ENCODE measurements around the gene MUC15.
"Not testable (repeated sequence)": the region's sequence is repeated elsewhere in the genome, so short reads cannot be mapped to it uniquely, and the experiment has no call there.

MUC15 gene

DNA sequence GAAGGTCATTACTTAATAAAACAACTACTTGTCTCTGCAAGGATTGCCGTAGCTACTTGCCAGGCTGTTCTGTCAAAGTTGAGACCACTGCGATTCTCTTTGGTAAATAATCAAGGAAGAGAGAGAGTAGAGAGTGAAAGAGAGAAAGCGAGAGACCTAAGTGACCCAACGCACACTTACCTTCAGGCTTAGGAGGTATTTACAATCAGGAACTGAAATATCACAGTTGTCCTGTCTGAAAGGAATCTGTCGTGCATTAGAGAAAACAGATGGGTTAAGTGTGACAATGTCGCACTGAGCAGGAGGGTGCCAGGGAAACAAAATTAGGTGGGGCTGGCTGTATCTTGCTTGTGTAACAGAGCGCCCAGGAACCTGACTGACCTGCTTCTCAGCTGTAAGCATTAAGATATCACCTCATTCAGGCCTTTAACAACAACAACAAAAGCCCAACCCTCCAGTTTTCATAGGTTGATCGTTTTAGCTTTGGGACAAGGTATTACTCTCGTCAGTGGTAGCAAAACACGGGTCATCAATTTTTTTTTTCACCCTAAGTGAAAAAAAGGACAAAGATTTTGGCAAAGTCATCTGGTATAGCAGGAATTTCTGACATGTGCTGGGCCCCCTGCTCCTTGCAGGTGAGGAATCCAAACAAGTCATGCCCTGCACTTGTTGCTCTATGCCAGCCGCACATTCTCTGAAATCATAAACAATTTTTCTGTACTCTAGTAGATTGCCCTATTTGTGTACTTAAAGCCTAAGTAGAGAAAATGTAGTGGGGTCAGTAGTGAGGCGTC is at the start of gene MUC15:
TSS of gene MUC15 (minus strand) at position 403 of the 794 bp plus-strand sequence. CDS start 5,169 bp downstream, outside the sequence.
- Mint-ChIP-seq H3K27ac (ENCODE audit: low read depth) (no peak within 1 kb of the TSS), H3K4me3 (no peak within 1 kb of the TSS), H3K36me3 (ENCODE audit: insufficient read depth) (no peaks in the 10 kb centered on the region), H3K27me3 (no peaks in the 10 kb centered on the region), H3K9me3 (no peaks in the 10 kb centered on the region), H3K4me1 (no peaks in the 10 kb centered on the region)
- ATAC-seq (replicated peaks; ENCODE audit: extremely low read depth, poor library complexity, severe bottlenecking) (no peak), DNase-seq (ENCODE audit: low spot score in 2 of 2) (no peak)

DNA sequence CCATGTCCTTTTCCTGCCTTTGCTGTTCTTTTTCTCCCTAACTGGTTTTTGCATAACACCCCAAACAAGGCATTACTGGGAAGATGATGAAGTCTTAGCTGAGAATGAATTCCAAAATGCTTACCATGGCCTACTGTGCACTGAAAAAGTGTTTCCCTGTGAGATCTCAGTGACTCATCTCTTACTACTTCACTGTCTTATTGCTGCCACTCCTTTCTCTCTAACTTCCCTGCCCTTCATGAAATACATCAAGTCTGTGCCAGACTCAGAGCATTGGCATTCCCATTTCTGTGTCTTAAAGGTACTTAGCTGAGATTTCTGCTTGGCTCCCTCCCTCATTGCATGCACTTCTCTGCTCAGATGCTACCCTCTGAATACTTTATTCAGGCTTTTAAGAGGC is 49.1 kb upstream of the MUC15 start:
- Mint-ChIP-seq H3K4me3 (no peak overlapping the region), H3K9me3 (peaks cover 29% of the 10 kb centered on the region), H3K27ac (ENCODE audit: low read depth) (no peak overlapping the region), H3K27me3 (no peaks in the 10 kb centered on the region), H3K36me3 (ENCODE audit: insufficient read depth) (no peaks in the 10 kb centered on the region), H3K4me1 (no peaks in the 10 kb centered on the region)
- no peak for ATAC-seq (replicated peaks; ENCODE audit: extremely low read depth, poor library complexity, severe bottlenecking)
- no peak for DNase-seq (ENCODE audit: low spot score in 2 of 2)

- DNase-seq (ENCODE audit: low spot score in 2 of 2) (no peak), ATAC-seq (replicated peaks; ENCODE audit: extremely low read depth, poor library complexity, severe bottlenecking) (no peak)
- Mint-ChIP-seq H3K4me1 (no peaks in the 10 kb centered on the region), H3K27me3 (no peaks in the 10 kb centered on the region), H3K4me3 (no peak overlapping the region), H3K36me3 (ENCODE audit: insufficient read depth) (no peaks in the 10 kb centered on the region), H3K9me3 (peaks cover 24% of the 10 kb centered on the region), H3K27ac (ENCODE audit: low read depth) (no peak overlapping the region)
Measured at GRCh38 chr11:26620282-26621045, 48.4 kb upstream of the MUC15 start.

GRCh38 chr11:26618441-26618840 is 46.4 kb upstream of the MUC15 start:
- Mint-ChIP-seq H3K36me3 (ENCODE audit: insufficient read depth) (no peaks in the 10 kb centered on the region), H3K27ac (ENCODE audit: low read depth) (no peak overlapping the region), H3K4me1 (no peaks in the 10 kb centered on the region), H3K9me3 (peaks cover 23% of the 10 kb centered on the region), H3K27me3 (no peaks in the 10 kb centered on the region), H3K4me3 (no peak overlapping the region)
- no peak for DNase-seq (ENCODE audit: low spot score in 2 of 2)
- no peak for ATAC-seq (replicated peaks; ENCODE audit: extremely low read depth, poor library complexity, severe bottlenecking)

GRCh38 chr11:26613759-26614158 is 41.7 kb upstream of the MUC15 start:
- no peaks in the 10 kb centered on the region for H3K36me3 Mint-ChIP-seq (ENCODE audit: insufficient read depth)
- no peaks in the 10 kb centered on the region for H3K27me3 Mint-ChIP-seq
- DNase-seq (ENCODE audit: low spot score in 2 of 2): no peak
- peaks cover 33% of the 10 kb centered on the region for H3K9me3 Mint-ChIP-seq
- no peak overlapping the region for H3K27ac Mint-ChIP-seq (ENCODE audit: low read depth)
- H3K4me1 Mint-ChIP-seq: no peaks in the 10 kb centered on the region
- no peak for ATAC-seq (replicated peaks; ENCODE audit: extremely low read depth, poor library complexity, severe bottlenecking)
- H3K4me3 Mint-ChIP-seq: no peak overlapping the region

GRCh38 chr11:26608507-26609146 is 36.6 kb upstream of the MUC15 start:
- DNase-seq (ENCODE audit: low spot score in 2 of 2): no peak
- Mint-ChIP-seq H3K9me3 (peaks cover 50% of the 10 kb centered on the region), H3K27me3 (no peaks in the 10 kb centered on the region), H3K4me3 (no peak overlapping the region), H3K27ac (ENCODE audit: low read depth) (no peak overlapping the region), H3K4me1 (no peaks in the 10 kb centered on the region), H3K36me3 (ENCODE audit: insufficient read depth) (no peaks in the 10 kb centered on the region)
- no peak for ATAC-seq (replicated peaks; ENCODE audit: extremely low read depth, poor library complexity, severe bottlenecking)

DNA sequence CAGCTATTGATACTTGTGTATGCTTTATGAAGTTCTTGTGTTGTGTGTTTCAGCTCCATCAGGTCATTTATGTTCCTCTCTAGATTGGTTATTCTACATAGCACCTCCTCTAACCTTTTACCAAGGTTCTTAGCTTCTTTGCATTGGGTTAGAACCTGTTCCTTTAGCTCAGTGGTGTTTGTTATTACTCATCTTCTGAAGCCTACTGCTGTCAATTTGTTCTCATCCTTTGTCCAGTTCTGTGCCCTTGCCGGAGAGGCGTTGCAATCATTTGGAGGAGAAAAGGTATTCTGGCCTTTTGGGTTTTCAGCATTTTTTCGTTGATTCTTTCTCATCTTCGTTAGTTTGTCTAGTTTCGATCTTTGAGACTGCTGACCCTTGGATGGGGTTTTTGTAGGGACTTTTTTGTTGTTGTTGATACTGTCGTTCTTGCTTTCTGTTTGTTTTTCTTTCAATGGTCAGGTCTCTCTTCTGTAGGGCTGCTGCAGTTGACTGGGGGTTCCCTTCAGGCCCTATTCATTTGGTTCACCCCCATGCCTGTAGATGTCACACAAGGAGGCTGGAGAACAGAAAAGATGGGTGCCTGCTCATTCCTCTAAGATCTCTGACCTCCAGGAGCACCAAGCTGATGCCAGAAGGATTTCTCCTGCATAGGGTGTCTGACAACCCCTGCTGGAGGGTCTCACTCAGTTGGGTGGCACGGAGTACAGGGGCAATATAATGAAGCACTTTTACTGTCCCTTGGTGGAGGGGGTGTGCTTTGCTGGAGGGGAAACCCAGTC is 35.9 kb upstream of the MUC15 start:
- DNase-seq (ENCODE audit: low spot score in 2 of 2) (no peak), ATAC-seq (replicated peaks; ENCODE audit: extremely low read depth, poor library complexity, severe bottlenecking) (no peak)
- no peaks in the 10 kb centered on the region for H3K4me1 Mint-ChIP-seq
- no peak overlapping the region for H3K27ac Mint-ChIP-seq (ENCODE audit: low read depth)
- no peak overlapping the region for H3K4me3 Mint-ChIP-seq
- H3K9me3 Mint-ChIP-seq: peaks cover 45% of the 10 kb centered on the region
- H3K36me3 Mint-ChIP-seq (ENCODE audit: insufficient read depth): no peaks in the 10 kb centered on the region
- H3K27me3 Mint-ChIP-seq: no peaks in the 10 kb centered on the region

GRCh38 chr11:26599876-26600434 is 27.9 kb upstream of the MUC15 start:
- Mint-ChIP-seq H3K27me3 (no peaks in the 10 kb centered on the region), H3K27ac (ENCODE audit: low read depth) (no peak overlapping the region), H3K9me3 (peaks cover 27% of the 10 kb centered on the region), H3K4me1 (no peaks in the 10 kb centered on the region), H3K4me3 (no peak overlapping the region), H3K36me3 (ENCODE audit: insufficient read depth) (peaks cover 3% of the 10 kb centered on the region)
- DNase-seq (ENCODE audit: low spot score in 2 of 2) (no peak), ATAC-seq (replicated peaks; ENCODE audit: extremely low read depth, poor library complexity, severe bottlenecking) (no peak)

DNA sequence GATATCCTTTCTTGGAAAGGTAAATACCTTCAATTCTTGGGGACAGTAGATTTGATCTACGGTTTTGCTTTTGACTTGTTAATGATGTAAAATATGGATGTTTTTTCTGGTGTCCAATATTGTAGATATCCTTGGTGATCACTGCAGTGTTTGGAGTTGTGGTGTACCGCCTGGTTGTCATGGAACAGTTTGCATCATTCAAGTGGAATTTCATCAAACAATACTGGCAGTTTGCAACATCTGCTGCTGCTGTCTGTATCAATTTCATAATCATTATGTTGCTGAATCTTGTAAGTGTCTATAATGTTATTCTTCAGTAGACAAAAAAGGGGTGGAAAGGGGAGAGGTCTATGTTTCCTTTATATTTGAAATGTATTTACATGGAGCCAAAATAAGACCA is 27.4 kb upstream of the MUC15 start:
- Mint-ChIP-seq H3K27ac (ENCODE audit: low read depth) (no peak overlapping the region), H3K9me3 (peaks cover 27% of the 10 kb centered on the region), H3K36me3 (ENCODE audit: insufficient read depth) (peaks cover 3% of the 10 kb centered on the region), H3K4me3 (no peak overlapping the region), H3K27me3 (no peaks in the 10 kb centered on the region), H3K4me1 (no peaks in the 10 kb centered on the region)
- ATAC-seq (replicated peaks; ENCODE audit: extremely low read depth, poor library complexity, severe bottlenecking) (no peak), DNase-seq (ENCODE audit: low spot score in 2 of 2) (no peak)

DNA sequence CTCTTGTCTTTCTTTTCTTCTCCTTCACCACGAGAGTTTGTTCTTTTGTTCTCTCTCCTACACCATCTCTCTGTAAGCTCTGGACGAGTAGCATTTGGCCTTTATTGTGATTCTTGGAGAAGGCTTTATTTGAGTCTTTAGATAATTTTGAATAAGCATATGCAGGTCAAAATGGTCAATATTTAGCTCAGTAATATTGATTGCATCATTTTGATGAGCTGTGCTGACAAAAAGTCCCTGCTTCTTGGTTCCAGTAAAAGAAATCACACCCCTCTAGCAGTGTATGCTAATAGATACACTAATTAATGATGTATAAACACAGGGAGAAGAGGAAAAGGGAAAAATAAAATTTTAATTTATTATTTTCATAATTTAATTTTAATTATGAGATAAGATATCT is 25.8 kb upstream of the MUC15 start:
- ATAC-seq (replicated peaks; ENCODE audit: extremely low read depth, poor library complexity, severe bottlenecking) (no peak), DNase-seq (ENCODE audit: low spot score in 2 of 2) (no peak)
- H3K27me3 Mint-ChIP-seq: no peaks in the 10 kb centered on the region
- no peak overlapping the region for H3K27ac Mint-ChIP-seq (ENCODE audit: low read depth)
- no peaks in the 10 kb centered on the region for H3K4me1 Mint-ChIP-seq
- H3K9me3 Mint-ChIP-seq: peaks cover 28% of the 10 kb centered on the region
- peaks cover 3% of the 10 kb centered on the region for H3K36me3 Mint-ChIP-seq (ENCODE audit: insufficient read depth)
- no peak overlapping the region for H3K4me3 Mint-ChIP-seq

DNA sequence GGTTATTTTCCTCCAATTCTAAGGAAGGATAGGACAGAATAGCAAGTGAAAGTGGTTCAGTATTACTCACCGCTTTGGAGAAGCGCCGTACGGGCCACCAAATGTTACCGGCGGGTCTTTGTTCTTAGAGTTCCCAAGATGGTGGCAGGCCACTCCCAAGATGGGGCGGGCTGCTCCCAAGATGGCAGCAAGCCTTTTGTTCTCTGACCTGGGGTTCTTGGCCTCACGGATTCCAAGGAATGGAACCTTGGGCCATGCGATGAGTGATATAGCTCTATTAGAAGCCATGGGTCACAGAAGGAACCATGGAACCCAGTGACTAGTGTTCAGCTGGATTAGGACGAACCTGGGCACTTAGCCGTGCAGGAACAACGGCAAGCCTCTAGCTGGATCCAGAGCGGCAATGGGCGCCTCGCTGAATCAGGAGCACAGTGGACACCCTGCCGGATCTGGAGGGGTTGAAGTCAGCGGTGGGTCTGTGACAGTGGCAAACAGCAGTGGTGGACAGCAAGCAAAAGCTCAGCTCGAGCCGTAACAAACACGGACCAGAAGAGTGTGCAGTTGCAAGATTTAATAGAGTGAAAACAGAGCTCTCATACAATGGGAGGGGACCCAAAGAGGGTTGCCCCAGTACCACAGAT is 25.1 kb upstream of the MUC15 start:
- not testable (repeated sequence) for ATAC-seq (replicated peaks; ENCODE audit: extremely low read depth, poor library complexity, severe bottlenecking); H3K27ac Mint-ChIP-seq (ENCODE audit: low read depth); H3K4me3 Mint-ChIP-seq; H3K36me3 Mint-ChIP-seq (ENCODE audit: insufficient read depth); DNase-seq (ENCODE audit: low spot score in 2 of 2); H3K4me1 Mint-ChIP-seq; H3K27me3 Mint-ChIP-seq
- H3K9me3 Mint-ChIP-seq: peaks cover 28% of the 10 kb centered on the region
